ENCODE results near the gene ZNF227.

DNA sequence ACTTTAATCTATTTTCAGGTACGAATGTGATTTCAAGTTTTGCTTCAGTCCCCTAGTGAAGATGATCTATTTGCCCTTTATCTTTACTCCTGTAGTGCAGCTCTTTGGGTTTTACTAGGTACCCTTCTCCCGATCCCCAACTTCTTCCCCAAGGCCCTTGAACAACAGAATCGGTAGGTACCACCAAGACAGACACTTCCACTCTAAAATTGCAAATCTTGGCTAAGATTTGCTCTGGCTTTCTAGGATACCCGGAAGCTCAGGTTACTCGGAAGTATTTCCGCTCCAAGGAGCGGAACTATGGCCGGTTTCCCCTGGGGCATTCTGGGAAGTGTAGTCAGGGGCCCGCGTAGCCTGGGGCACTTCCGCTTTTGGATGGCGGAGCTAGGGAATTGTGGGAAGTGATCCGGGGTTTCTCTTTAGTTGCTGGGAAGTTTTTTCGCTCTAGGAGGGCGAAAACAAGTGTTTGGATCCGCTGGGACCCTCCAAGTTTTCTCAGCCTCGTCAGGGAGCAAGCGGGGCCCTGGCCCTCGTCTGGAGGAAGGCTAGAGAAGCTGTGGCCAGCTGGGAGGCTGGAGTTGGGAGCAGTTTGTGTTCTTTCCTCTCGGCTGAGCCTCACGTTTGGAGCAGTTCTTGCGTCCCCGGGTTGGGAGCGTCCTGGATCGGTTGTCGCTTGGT is 5.1 kb upstream of the ZNF227 start:
- TF ChIP-seq, protein P1, sequence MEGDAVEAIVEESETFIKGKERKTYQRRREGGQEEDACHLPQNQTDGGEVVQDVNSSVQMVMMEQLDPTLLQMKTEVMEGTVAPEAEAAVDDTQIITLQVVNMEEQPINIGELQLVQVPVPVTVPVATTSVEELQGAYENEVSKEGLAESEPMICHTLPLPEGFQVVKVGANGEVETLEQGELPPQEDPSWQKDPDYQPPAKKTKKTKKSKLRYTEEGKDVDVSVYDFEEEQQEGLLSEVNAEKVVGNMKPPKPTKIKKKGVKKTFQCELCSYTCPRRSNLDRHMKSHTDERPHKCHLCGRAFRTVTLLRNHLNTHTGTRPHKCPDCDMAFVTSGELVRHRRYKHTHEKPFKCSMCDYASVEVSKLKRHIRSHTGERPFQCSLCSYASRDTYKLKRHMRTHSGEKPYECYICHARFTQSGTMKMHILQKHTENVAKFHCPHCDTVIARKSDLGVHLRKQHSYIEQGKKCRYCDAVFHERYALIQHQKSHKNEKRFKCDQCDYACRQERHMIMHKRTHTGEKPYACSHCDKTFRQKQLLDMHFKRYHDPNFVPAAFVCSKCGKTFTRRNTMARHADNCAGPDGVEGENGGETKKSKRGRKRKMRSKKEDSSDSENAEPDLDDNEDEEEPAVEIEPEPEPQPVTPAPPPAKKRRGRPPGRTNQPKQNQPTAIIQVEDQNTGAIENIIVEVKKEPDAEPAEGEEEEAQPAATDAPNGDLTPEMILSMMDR (conservative IDR thresholded peaks at IDR 0.05; ENCODE audit: low read depth, low read length), result no peak
- no peak for TF ChIP-seq EZH2 (IDR thresholded peaks at IDR 0.05; ENCODE audit: borderline replicate concordance, low read depth, low read length, poor library complexity, severe bottlenecking)
